Measurements from ENCODE around the gene CKLF.
"Not testable (repeated sequence)": the region's sequence is repeated elsewhere in the genome, so short reads cannot be mapped to it uniquely, and the experiment has no call there.

DNA sequence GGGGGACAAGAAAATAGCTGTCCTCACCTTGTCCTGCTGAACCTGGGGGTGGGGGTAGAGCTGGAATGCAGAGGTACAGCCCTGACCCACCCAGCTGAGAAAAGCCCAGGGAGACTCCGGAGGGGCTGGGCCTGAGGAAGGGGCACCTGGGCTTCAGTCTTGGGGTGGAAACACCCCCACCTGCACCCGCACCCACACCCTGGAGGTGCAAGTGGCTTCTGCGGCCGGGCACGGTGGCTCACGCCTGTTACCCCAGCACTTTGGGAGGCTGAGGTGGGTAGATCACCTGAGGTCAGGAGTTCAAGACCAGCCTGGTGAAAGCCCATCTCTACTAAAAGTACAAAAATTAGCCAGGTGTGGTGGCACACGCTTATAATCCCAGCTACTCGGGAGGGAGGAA is 59.5 kb downstream of the CKLF start:
- TF ChIP-seq, protein P1, sequence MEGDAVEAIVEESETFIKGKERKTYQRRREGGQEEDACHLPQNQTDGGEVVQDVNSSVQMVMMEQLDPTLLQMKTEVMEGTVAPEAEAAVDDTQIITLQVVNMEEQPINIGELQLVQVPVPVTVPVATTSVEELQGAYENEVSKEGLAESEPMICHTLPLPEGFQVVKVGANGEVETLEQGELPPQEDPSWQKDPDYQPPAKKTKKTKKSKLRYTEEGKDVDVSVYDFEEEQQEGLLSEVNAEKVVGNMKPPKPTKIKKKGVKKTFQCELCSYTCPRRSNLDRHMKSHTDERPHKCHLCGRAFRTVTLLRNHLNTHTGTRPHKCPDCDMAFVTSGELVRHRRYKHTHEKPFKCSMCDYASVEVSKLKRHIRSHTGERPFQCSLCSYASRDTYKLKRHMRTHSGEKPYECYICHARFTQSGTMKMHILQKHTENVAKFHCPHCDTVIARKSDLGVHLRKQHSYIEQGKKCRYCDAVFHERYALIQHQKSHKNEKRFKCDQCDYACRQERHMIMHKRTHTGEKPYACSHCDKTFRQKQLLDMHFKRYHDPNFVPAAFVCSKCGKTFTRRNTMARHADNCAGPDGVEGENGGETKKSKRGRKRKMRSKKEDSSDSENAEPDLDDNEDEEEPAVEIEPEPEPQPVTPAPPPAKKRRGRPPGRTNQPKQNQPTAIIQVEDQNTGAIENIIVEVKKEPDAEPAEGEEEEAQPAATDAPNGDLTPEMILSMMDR (IDR thresholded peaks at IDR 0.05) = not testable (repeated sequence)
- TF ChIP-seq POLR2A (IDR thresholded peaks at IDR 0.05) = not testable (repeated sequence)

All from adrenal gland (tissue), 5 donors.